HG03045 (cell line): ENCODE measurements around the gene MRPS9.

Experiments
- ATAC-seq: cut with Tn5 transposase; IDR thresholded peaks from one replicate; pipeline ENCODE4 v1.9.1; 2021; ENCODE audit warnings: mild to moderate bottlenecking, moderate library complexity; ENCODE audit not compliant: unreplicated experiment

The MRPS9 gene

DNA sequence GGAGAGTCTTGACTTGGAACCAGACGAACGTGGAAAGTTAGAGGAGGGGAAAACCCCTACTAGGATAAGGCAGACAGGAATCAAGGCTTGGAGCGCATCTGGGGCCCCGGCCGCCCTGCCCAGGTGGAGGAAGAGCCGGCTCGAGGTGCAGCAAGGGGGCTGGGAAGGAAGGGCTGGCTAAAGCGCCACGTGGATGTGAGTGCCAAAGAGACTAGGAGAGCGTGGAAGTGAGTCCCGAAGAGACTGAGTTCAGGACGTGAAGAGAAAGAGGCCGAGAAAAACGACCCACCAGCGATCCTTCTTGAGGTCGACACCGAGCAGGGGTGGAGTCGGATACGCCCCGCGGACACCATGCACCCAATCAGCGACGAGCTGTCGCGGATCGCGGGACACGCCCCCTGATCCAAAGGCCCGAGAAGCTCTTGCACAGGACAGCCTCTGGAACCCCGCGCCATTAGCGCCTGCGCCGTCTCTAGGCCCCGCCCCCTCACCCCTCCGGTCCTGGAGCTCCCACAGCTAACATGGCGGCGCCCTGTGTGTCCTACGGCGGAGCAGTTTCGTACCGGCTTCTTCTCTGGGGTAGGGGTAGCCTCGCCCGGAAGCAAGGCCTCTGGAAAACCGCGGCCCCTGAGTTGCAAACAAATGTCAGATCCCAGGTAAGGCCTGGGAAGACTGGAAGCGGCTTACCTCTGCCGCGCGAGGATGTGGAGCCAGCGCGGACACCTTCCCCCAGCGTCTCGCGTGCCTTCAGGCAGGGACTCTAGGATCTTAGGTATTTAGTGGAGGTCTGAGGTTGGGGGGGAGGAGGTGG lies at the start of gene MRPS9:
MRPS9 (plus strand) TSS at position 498 of the 811 bp plus-strand sequence; CDS start at position 522, 24 bp downstream.
- peak; percentile 100 for ATAC-seq

DNA sequence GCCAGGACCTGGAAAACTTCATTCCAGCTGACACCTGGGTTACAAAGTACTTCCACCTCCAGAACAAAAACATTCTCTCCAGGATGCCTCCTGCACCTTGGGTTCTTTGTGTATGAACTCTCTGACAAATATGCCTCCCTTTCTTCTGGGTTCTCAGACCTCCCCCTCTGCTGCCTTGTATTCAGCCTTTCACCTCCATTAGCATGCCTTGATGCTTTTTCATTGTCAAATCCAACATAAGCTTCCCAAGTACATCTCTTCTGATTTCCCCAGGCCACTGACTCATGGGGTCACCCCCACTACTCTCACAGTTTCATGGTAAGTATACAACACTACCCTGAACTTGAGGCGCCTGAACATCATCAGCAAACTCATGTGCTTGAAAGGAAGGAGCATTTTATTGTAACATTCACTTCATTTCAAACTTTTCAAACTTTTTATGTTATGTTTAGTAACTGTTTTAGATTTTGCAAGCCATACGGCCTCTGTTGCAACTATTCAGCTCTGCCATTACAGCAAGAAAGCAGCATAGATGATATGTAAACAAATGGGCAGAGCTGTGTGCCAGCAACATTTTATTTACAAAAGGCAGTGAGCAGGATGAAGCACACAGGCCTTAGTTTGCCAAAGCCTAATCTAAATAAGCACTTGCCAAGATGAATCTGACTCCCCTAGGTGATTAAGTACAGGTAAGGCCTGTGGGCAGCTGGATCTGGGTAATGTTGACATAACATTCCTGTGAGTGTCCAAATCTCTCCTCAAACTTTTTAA lies 32.5 kb upstream of the MRPS9 start:
- no peak for ATAC-seq

DNA sequence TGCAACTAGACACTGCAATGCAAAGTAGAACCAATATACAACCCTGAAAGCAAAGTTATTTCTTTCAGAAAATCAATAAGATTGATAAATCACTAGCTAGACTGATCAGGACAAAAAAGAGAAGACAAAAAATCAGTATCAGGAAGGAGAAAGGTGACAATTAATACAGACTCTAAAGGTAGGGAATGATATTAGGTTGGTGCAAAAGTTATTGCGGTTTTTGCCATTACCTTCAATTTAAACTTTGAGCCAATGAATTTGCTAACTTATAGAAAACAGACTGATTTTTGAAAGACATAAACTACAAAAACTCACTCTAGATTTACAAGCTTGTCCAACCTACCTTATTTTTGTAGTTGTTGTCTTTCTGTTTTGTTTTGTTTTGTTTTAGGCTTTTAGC lies 30.5 kb upstream of the MRPS9 start:
- no peak for ATAC-seq

DNA sequence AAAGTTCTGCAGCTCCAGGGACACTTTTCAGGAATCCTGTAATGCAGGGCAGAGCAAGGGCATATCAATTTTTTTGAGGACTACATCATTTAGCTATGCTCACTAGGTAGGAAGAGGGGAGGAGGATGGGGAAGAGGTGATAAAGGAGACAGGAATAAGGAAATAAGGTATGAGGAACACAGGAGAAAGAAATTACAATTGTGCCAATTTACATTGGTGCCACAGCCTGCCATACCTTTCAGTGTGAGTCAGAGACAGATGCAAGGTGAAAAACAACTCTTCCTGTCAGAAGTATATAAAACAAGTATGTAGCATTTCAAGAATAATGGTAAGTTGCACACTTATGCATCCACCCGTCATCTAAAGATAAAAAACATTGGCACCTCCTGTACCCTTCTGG lies 5.4 kb upstream of the MRPS9 start:
- ATAC-seq = no peak

DNA sequence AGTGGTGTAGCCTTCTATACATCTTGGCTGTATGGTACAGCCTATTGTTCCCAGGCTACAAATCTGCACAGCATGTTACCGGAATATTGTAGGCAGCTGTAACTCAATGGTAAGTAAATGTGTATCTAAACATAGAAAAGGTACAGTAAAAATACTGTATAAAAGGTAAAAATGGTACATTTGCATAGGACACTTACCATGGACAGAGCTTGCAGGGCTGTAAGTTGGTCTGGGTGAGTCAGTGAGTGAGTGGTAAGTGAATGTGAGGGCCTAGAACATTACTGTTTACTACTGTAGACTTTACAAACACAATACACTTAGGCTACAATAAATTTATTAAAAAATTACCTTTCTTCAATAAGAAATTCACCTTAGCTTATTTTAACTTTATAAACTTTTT lies 3.7 kb upstream of the MRPS9 start:
- no peak for ATAC-seq

DNA sequence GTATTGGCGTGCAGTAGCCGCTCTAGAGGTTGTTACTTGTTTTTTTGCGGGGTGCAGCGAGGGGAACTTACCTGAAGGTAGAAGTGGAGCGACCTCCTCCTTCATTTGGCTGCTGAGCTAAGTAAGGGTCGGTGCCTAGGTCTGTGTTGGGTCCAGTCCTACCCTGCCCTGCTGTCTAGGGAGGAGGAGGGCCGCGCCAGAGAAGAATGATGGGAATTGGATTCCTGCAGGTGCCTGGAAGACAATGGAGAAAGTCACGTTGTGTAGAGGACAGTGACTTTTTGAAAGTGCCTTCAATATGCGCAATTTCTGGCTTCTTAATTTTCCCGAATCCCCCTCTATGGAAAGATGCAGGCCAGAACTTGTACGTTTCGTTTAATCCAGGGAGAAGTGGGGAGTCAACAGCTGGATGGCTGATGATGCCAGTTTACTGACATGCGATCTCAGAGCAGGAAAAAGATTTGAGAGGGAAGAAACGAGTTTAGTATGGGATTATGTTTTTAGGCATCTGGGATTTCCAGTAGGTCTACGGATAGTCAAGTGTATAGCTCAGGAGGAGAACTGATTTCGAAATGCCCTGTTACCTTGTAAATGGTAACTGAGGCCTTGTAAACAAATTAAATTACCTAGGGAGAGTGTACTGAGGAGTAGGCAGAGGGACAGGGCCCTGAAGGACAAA lies 653 bp downstream of the MRPS9 start:
- no peak for ATAC-seq

DNA sequence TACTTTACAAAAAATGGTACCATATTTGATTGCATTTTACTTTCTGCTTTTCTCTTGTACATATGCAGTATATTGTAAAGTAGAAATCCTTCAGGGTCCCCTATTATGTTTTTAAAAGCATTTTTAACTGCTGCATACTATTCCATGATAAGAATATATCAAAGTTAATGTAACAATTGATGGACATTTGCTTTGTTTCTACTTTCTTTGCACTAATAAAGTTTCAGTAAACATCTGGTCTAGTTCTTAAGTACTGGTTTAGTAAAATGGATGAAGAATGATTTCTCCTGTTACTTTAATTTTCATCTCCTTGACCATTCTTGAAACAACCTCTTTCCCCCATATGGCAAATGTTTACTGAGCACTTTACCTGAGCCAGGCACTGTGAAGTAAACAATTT lies 1.7 kb downstream of the MRPS9 start:
- ATAC-seq = no peak

DNA sequence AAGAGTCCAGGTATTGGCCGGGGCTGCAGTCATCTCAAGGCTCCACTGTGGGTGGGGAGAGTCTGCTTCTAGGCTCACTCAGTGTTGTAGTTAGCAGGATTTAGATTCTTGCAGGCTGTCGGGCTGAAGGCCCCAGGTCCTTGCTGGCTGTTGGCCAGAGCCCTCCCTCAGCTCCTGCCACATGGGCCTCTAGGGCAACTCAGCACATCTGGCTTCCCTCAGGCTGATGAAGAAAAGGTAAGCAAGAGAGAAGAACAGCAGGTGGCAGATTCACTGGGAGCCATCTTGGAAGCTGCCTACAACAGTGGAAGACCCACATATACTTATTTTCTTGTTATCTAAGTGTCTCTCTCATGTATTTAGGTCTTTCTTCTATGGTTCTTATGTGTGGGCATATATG lies 4.3 kb downstream of the MRPS9 start:
- no peak for ATAC-seq

DNA sequence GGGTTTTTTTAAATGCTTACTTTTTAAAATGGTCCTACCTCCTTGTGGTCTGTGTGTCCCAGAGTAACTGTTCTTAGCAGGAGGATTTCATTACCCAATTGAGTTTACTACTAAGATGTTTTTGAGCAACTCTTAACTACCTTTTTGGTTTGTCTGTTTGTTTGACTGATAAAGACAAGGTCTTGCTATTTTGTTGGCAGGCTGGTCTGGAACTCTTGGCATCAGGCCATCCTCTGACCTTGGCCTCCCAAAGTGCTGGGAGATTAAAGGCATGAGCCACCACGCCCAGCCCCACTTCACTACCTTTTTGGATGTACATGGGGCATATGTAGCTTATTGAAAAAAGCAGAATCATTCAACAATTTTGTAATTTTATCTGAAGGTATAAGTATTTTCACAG lies 14.9 kb downstream of the MRPS9 start:
- no peak for ATAC-seq

DNA sequence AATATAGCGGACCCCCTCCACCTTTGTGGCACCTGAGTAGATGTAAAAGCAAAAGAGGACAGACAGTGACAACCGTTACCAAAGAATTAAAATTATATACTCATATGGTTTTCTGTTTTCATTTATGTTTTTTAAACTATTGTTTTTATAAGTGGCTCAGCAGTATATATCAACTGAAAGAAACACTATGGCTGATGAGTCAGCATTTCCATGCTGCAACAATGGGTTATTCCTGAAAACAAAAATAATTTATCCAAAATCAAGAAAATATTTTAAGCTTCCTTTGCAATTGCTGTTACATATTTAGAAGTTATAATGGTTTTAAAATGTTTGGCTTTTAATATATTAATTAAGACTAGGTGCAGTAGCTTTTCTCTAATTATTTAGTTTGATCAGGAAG lies 17.7 kb downstream of the MRPS9 start:
- no peak for ATAC-seq

DNA sequence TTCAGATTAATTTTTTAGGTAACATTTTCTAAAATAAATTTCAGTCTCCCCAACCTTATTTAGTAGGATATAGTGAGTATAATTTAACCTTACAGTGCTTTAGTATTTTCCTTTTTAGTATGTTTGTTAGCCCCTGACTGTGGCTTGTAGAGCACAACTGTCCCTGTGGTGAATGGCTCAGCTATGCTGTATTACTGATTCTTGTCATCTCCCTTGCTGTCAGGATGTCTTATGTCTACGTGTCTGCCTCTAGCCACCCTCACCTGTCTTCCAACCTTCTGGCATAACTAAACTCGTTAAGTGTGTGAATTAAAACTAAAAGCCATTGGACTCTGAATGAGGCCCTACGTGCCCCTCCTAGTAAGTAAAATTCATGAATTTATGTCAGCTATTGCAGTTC lies 18.4 kb downstream of the MRPS9 start:
- ATAC-seq = no peak

DNA sequence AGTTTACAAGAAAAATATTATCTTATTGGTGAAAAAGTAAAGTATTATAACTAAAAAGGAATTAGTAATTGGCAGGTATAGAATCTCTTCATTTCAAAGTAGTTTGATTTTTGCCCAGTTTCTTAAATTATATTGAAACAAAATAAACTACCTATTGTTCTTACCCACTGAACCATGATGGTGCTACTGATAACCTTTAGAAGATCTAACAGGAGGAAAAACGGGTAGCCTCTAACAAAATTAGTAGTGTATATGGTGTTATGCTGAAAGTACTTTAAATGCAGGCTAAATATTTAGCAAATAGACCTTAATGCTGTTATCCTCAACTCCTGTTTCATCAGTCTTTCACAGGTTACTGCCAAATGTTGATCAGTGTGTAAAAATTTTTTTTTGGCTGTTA lies 19.1 kb downstream of the MRPS9 start:
- ATAC-seq = no peak

DNA sequence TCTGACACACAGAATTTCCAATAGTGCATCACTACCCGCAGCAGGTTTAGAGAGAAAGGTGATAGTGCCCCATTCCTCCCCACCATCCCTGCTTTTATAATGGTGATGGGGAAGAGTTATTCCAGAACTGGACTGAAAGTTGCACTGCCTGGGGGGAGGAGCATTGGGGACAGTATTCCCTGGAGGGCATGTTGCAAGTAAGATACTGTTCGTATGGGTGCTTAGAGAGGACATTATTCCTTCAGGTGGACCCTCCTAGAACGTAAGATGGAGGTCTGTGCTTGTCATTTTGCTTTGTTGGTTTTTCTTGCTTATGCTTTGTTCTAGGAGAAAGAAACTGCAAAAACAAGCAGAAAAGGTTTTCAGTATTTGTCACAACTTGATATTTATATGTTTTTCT lies 23.7 kb downstream of the MRPS9 start:
- ATAC-seq = no peak

DNA sequence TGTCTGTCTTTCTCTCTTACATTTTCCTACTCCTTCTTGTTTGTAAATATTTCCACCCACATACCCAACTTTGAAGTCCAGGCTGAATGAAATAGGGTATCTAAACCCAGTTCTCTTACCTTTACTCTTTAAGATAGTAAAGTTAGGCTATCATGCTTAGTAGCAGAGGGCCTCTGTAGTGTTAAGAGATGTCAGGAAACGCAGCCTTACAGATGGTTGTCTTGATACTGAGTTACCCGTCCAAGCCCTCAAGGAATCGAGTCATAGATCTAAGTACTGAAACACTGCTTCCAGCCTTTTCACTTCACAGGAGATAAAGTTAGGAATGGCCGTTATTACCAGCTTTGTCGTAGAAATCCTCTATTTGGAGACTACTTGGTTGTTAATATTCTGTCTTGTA lies 24.3 kb downstream of the MRPS9 start:
- ATAC-seq = no peak

DNA sequence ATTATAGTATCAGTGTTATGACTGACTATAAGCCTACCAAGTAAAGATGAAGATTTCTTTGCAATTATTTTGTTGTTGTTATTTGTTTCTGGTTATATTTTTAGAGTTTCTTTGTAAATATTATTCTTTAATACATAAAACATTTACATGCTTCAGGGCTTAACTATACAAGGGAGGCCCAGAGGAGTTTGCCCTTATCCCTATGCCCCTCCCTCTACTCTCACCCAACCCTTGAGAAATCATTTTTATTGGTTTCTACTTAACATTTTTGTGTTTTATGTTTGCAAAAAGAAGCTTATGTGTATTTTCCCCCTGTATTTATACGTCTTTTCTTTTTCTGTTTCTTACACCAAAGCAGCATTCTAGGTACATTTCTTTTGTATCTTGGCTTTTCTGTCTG lies 30.5 kb downstream of the MRPS9 start:
- ATAC-seq = no peak

DNA sequence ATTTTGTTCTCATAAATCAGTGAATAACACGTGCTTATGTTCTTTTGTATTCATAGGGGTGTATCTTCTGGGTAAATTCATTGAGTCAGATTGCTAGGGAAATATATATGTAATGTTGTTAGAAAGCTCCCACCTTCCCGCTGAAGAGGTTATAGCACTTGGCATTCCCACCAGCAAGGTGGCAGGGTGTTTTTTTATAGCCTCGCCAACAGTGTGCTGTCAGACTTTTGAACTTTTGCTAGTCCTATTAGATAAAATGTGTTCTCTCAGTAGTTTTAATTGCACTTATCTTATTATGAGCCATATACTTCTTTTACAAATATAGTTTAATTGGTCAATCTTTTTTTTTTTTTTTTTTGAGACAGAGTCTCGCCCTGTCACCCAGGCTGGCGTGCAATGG lies 31.0 kb downstream of the MRPS9 start:
- no peak for ATAC-seq

DNA sequence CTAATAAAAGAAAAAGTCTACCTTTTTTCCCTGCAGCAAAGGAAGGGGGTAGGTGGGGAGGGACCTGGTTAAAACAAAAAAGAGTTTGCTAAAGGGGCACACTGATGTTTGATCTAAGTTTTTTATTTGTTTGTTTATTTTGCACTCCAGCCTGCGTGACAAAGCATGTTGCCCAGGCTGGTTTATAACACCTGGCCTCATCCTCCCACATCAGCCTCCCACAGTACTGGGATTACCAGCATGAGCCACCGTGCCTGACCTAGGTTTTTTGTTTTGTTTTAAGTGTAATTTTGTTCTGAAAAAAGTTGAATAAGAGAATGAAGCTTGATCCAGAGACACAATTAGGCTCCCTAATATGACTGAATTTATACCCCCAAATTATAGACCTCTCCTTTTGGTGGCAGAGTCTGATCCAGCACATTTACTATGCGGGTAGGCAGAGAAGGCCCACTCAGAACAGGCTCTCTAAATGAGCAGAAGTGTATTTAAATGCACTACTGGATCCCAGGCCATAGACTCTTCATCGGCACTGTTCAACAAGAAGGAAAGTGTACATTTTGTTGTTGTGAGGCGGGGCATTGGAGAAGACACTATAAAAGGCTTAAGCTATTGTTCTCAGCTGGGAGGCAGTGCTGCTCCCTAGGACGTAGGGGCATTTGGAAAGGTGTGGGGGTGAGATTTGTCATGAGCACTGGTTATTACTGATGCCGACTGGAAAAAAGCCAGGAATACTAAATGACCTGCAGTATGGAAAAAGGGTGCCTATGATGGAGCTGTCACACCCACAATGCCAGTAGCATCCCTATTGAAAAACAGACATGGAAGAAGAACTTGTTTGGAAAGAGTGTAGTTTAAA lies 32.4 kb downstream of the MRPS9 start:
- no peak for ATAC-seq

DNA sequence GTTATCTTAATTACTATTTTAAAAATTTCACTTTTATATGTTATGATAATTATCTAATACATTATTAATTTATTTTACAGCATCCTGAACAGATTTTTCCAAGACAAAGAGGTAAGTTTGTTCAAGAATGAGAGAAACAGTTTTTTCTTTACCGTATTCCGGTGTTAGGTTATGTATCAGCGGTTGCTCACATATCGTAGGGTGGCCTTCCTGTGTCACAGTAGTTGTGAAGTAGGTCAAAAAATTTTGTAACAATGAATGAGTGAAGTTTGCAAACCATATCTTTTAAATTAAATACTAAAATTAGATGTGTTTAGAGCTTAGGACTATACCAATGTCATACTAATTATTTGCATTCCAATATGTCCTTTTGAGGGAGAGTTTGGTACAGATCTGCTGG lies 33.5 kb downstream of the MRPS9 start:
- ATAC-seq = no peak

DNA sequence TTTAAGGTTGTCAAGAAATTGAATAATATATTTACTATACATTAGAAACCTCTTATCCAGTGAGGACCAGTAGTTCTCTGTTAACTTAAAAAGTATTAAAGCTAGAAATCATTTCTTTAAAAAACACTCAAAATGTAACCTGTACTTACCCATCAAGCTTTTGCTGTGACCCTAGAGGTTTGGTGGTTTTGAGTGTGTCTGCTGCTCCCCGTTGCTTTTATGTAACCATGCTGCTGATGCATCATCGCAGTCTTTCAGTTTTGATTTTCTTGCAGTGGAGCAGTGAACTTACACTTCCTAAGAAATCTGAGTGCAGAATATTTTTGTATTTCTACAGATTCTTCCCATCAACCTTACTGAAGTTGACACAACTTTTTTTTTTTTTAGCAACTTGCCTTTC lies 34.2 kb downstream of the MRPS9 start:
- peak; percentile 69 for ATAC-seq

DNA sequence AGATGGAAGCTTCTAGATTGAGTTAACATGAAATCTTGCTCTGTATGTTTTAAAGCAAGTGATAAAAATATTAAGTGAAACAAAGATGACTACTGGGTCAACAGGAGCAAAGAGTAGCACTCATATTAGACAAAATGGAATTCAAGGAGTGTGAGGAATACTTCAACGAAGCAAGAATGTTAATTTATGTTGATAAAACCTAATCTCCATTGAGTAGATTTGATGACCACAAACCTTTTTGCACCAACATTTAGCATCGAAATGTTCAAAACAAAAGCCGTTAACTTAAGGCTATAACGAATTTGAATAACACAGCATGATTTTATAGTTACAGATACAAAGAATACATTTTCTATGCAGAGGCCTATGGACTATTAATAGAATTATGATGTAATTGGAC lies 35.7 kb downstream of the MRPS9 start:
- no peak for ATAC-seq

DNA sequence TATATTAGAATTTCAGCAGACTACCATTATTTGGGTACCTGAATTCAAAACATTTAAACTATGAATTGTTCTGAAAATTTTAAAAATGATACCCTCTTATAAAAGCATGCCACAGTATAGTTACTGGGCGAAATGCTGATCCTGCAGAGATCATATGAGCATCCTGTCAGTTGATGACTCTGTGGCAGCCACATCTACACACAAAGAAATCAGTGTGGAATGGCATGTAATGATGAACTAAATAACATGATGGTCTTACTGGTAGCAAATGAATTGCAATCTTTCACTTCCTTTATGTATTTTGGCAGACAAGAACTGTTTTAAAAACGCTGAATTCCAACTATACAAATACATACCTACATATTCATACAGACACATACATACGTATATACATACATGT lies 38.3 kb downstream of the MRPS9 start:
- ATAC-seq = no peak
